Progenitor cell of endocrine pancreas (in vitro differentiated cells): ENCODE results near the gene ACOXL. TPM values are rescaled to one million over a fixed set of nuclear protein-coding genes. Genes with fewer than 3 reads are reported as not detected.

Experiments
- DNase-seq: peaks from one replicate; pipeline ENCODE4 v3.0.0; 2021; ENCODE audit warnings: low spot score; ENCODE audit not compliant: unreplicated experiment
- H3K27ac Mint-ChIP-seq: 2 replicates; pipeline ENCODE4 v1.8.0; 2021; ENCODE audit warnings: mild to moderate bottlenecking, moderate library complexity, mixed read lengths
- H3K27me3 Mint-ChIP-seq: 2 replicates; pipeline ENCODE4 v1.8.0; 2021; ENCODE audit warnings: mixed read lengths
- H3K36me3 Mint-ChIP-seq: 2 replicates; pipeline ENCODE4 v1.8.0; 2022; ENCODE audit warnings: mixed read lengths; ENCODE audit not compliant: insufficient read depth
- H3K4me1 Mint-ChIP-seq: 2 replicates; pipeline ENCODE4 v1.8.0; 2021; ENCODE audit warnings: low read depth, mixed read lengths
- H3K4me3 Mint-ChIP-seq: 2 replicates; pipeline ENCODE4 v1.8.0; 2021; ENCODE audit warnings: low read depth, mild to moderate bottlenecking, moderate library complexity, mixed read lengths
- H3K9me3 Mint-ChIP-seq: 2 replicates; pipeline ENCODE4 v1.8.0; 2021; ENCODE audit warnings: low read depth, mixed read lengths
- CTCF ChIP-seq: fragments of 200-600 bp; sonication (generic); IDR thresholded peaks from one replicate; pipeline ENCODE4 v1.5.0; 2021; ENCODE audit warnings: antibody characterized with exemption, mild to moderate bottlenecking; ENCODE audit not compliant: unreplicated experiment
- total RNA-seq: library from RNA; stranded (reverse); gene quantifications from 2 replicates; pipeline ENCODE4 v1.2.1, GENCODE V29; 2021

ACOXL gene
- total RNA-seq, 1 donor from 2014 or later, result 0.19 TPM

DNA sequence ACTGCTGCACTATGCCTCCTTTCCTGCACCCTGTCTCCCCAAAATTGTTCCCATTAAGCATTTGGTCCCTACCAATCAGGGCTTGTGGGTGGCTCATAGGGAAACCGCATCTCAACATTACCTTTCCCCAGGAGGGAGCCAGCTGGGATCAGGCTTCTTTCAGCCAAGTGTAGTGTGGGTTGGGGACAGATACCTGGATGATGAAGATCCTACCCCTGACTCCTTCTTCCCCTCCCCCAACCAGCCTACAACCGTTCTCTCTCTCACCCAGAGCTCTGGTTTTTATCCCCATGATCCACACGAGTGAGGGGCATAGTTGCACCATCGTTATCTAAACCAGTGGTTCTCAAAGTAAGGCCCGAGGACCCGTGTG lies 40.0 kb downstream of the ACOXL start:
- TF ChIP-seq CTCF, result no peak
- DNase-seq, result no peak
- H3K36me3 Mint-ChIP-seq, result no peaks in the 10 kb centered on the region
- H3K9me3 Mint-ChIP-seq, result no peaks in the 10 kb centered on the region
- no peak overlapping the region for H3K4me3 Mint-ChIP-seq
- H3K27ac Mint-ChIP-seq, result no peak overlapping the region
- peaks cover 15% of the 10 kb centered on the region for H3K4me1 Mint-ChIP-seq
- peaks cover 63% of the 10 kb centered on the region for H3K27me3 Mint-ChIP-seq

GRCh38 chr2:110773401-110773921 lies 41.1 kb downstream of the ACOXL start:
- no peak for TF ChIP-seq CTCF
- H3K36me3 Mint-ChIP-seq, result no peaks in the 10 kb centered on the region
- H3K9me3 Mint-ChIP-seq, result no peaks in the 10 kb centered on the region
- no peak overlapping the region for H3K4me3 Mint-ChIP-seq
- peaks cover 11% of the 10 kb centered on the region for H3K4me1 Mint-ChIP-seq
- peaks cover 60% of the 10 kb centered on the region for H3K27me3 Mint-ChIP-seq
- H3K27ac Mint-ChIP-seq, result no peak overlapping the region
- DNase-seq, result no peak

DNA sequence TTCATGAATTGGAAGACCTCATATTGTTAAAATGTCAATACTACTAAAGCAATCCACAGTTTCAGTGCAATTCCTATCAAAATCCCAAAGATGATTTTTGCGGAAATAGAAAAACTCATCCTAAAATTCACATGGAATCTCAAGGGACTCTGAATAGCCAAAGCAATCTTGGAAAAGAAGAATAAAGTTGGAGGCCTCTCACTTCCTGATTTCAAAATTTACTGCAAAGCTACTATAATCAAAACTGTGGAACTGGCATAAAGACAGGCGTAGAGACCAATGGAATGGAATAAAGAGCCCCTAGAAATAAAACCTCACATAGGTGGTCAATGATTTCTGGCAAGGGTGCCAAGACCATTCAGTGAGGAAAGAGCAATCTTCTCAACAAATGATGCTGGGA lies 42.3 kb downstream of the ACOXL start:
- DNase-seq, result no peak
- Mint-ChIP-seq H3K27me3 (peaks cover 60% of the 10 kb centered on the region), H3K9me3 (no peaks in the 10 kb centered on the region), H3K27ac (no peak overlapping the region), H3K36me3 (no peaks in the 10 kb centered on the region), H3K4me3 (no peak overlapping the region), H3K4me1 (peaks cover 5% of the 10 kb centered on the region)
- TF ChIP-seq CTCF, result no peak

DNA sequence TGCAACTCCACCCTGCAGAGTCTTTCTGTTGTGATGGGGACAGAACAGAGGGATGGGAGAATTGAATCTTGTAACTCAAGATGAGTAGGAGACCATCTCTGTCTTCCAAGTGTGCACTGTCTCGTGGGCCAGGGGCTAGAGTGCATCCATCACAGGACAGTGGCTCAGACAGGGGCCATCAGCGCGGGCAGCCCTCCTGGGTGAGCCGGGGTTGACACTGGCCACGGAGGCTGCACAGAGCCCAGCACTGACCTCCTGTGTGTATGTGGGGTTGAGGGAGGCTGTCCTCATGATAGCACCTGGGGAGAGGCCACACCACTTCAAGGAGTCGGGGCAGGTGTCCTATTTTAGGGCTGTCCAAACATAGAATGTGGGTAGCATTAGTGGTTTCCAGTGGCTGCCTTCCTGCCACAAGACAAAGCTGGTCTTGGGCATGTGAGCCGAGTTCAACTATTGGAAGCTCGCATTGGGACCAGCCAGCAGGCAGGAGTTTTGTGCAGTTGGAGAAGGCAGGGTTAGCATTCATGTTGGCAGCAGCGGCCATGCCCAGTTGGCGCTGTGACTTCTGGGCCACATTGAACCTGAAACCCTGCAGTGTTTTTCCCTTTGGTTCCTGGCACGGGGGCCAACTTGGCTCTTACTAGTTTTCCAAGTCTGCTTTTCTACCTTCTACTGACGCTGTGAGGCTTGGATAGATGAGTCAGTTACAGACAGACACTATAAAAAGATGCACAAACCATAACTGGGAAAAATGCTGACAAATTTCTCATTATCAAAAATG lies 45.3 kb downstream of the ACOXL start:
- Mint-ChIP-seq H3K36me3 (no peaks in the 10 kb centered on the region), H3K27ac (no peak overlapping the region), H3K4me1 (no peaks in the 10 kb centered on the region), H3K9me3 (no peaks in the 10 kb centered on the region), H3K27me3 (peaks cover 33% of the 10 kb centered on the region), H3K4me3 (no peak overlapping the region)
- no peak for DNase-seq
- no peak for TF ChIP-seq CTCF

DNA sequence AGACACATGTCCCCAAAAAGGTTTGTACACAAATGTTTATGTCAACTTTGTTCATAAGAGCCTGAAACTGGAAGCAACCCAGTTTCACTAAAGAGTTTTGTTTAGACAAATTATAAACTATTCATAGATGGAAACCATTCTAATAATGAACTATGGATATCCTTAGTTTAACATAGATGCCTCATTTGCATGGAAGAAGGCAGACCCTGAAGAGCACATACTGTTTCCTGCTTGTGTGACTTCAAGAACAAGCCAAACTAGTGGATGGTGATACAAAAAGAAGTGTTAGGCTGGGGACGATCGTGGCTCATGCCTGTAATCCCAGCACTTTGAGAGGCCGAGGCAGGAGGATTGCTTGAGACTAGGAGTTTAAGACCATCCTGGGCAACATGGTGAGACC lies 48.1 kb downstream of the ACOXL start:
- H3K4me3 Mint-ChIP-seq, result no peak overlapping the region
- no peaks in the 10 kb centered on the region for H3K36me3 Mint-ChIP-seq
- DNase-seq, result no peak
- TF ChIP-seq CTCF, result no peak
- H3K27me3 Mint-ChIP-seq, result peaks cover 19% of the 10 kb centered on the region
- H3K9me3 Mint-ChIP-seq, result peaks cover 1% of the 10 kb centered on the region
- no peaks in the 10 kb centered on the region for H3K4me1 Mint-ChIP-seq
- no peak overlapping the region for H3K27ac Mint-ChIP-seq
